ENCODE measurements around the gene BSDC1.

DNA sequence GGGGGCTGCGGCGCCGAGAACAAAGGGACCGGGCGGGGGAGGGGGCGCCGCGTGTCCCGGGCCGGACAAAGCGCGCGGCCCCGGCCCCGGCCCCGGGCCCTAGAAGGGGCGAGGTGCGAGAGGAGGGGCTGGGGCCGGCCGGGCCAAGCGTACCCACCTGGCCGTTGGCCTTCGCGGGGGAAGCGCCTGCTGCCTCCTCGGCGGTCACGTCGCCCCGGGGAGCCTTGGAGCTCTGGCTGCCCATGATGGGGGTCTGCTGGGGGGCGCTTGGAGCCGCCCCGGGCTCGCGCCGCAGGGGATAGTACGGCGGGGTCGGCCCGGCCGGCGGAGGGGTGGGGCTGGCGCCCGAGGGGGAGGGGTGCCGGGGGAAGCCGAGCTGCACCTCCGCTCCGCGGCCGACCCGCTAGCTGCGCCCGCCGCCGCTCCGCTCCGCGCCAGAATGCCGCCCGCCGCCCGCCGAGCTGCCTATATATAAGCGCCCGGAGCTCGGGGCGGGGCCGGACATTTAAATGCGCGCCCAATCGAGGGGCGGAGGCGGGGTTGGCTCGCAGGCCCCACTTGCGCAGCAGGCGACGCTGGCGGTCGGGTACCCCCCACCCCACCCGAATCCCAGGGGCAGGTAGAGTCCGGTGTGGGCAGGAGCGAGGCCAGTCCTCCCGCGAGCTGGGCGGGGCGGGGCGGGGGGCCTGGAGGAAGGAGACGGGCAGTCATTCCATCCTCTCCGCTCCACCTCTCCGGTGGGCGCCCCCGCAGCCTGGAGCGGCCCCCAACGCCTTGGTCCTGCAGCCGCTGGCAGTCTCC is 58.3 kb downstream of the BSDC1 start, which contains the start of gene MARCKSL1:
- TF ChIP-seq, protein P1, sequence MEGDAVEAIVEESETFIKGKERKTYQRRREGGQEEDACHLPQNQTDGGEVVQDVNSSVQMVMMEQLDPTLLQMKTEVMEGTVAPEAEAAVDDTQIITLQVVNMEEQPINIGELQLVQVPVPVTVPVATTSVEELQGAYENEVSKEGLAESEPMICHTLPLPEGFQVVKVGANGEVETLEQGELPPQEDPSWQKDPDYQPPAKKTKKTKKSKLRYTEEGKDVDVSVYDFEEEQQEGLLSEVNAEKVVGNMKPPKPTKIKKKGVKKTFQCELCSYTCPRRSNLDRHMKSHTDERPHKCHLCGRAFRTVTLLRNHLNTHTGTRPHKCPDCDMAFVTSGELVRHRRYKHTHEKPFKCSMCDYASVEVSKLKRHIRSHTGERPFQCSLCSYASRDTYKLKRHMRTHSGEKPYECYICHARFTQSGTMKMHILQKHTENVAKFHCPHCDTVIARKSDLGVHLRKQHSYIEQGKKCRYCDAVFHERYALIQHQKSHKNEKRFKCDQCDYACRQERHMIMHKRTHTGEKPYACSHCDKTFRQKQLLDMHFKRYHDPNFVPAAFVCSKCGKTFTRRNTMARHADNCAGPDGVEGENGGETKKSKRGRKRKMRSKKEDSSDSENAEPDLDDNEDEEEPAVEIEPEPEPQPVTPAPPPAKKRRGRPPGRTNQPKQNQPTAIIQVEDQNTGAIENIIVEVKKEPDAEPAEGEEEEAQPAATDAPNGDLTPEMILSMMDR (IDR thresholded peaks at IDR 0.05) = no peak
- TF ChIP-seq POLR2AphosphoS5 (IDR thresholded peaks at IDR 0.05) (peak; percentile 64 to 92), EP300 (IDR thresholded peaks at IDR 0.05) (peak in 1 of 4 donors; percentile 19), POLR2A (IDR thresholded peaks at IDR 0.05) (peak in 3 of 4 donors; percentile 54 to 83 (median 82))

All from upper lobe of left lung (tissue), 4 donors.